Activated T-cell treated with anti-CD3 and anti-CD28 coated beads, Interleukin-2, amount 50 U/mL, for 24 hours (primary cell): Measurements from ENCODE around the gene TLK2.
A peak's percentile ranks its signal among the peaks of the same experiment; 100 is the strongest.

Experiments
- DNase-seq: peaks from one replicate; pipeline ENCODE4 v3.0.0-alpha.2; 2020
- H3K27ac Mint-ChIP-seq: 2 replicates; pipeline ENCODE4 v1.8.0; 2020; ENCODE audit warnings: mild to moderate bottlenecking, mixed read lengths
- H3K27me3 Mint-ChIP-seq: 2 replicates; pipeline ENCODE4 v1.8.0; 2020; ENCODE audit warnings: mixed read lengths
- H3K36me3 Mint-ChIP-seq: 2 replicates; pipeline ENCODE4 v1.8.0; 2020; ENCODE audit warnings: low read depth, mixed read lengths
- H3K4me1 Mint-ChIP-seq: 2 replicates; pipeline ENCODE4 v1.8.0; 2020; ENCODE audit warnings: low read depth, mixed read lengths
- H3K4me3 Mint-ChIP-seq: 2 replicates; pipeline ENCODE4 v1.8.0; 2020; ENCODE audit warnings: mild to moderate bottlenecking, moderate library complexity, mixed read lengths
- H3K9me3 Mint-ChIP-seq: 2 replicates; pipeline ENCODE4 v1.8.0; 2020; ENCODE audit warnings: mixed read lengths

Gene TLK2

GRCh38 chr17:62652251-62653001, 173.8 kb downstream of the TLK2 start:
- Mint-ChIP-seq H3K27me3 (peaks cover 68% of the 10 kb centered on the region), H3K4me3 (peak overlapping the region; percentile 76), H3K4me1 (peaks cover 26% of the 10 kb centered on the region), H3K9me3 (no peaks in the 10 kb centered on the region), H3K27ac (peak overlapping the region; percentile 84), H3K36me3 (no peaks in the 10 kb centered on the region)
- DNase-seq: peak; percentile 60

DNA sequence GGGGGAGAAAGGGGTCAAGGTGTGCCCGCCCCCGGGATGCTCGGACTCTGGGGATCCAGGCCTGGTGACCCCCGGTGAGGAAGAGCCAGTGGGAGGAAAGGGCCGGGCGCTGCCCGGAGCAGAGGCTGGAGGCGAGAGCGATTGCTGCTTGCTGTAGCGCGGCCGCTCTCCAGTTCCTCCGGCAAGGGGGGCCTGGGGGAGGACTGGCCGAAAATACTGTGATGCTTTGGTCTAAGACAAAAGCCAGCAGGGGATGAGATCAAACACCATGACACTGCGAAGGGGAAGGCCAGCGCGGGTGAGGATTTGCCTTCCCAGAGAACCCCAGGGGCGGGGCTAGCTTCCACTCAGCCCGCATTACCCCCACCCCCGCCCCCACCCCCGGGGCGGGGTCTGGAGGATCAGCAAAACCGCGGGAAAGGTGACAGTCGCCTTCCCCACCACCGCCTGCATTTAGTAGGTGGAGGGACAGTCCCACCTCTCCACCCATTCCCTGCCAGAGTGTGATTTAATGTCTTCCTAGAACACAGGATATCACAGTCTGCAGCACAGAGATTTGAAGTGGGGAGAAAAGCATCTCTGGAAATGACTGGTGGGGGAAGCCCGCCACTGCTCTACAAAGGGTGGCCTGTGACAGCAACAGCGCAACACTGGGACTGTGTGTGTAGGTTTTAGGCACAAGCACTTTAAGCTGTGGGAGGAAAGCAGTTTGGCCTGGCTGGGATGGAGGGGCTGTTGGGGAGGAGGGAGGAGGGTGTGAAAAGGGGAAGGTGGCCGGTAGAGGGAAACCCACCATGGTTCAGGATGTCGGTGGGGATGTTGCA, 174.6 kb downstream of the TLK2 start:
- Mint-ChIP-seq H3K27ac (peak overlapping the region; percentile 80), H3K9me3 (no peaks in the 10 kb centered on the region), H3K4me3 (peak overlapping the region; percentile 76), H3K27me3 (peaks cover 72% of the 10 kb centered on the region), H3K4me1 (peaks cover 26% of the 10 kb centered on the region), H3K36me3 (no peaks in the 10 kb centered on the region)
- DNase-seq: peak; percentile 94

GRCh38 chr17:62653826-62654761, 175.5 kb downstream of the TLK2 start:
- Mint-ChIP-seq H3K4me1 (peaks cover 26% of the 10 kb centered on the region), H3K4me3 (peak overlapping the region; percentile 76), H3K27me3 (peaks cover 70% of the 10 kb centered on the region), H3K36me3 (no peaks in the 10 kb centered on the region), H3K27ac (peak overlapping the region; percentile 67), H3K9me3 (no peaks in the 10 kb centered on the region)
- no peak for DNase-seq

DNA sequence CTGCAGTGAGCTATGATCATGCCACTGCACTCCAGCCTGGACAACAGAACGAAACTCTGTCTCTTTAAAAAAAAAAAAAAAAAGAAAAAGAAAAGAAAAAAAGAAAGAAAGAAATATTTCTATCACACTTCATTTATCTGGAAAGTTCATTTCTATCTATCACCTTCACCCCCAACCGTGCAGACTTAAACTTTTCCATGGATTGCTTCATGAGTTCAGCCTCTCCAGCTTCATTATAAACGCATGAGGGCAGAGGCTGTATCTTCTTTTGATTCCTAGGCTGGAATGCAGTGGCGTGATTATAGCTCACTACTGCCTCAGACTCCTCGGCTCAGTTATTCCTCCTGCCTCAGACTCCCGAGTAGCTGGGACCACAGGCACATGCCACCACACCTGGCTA, 177.0 kb downstream of the TLK2 start:
- H3K9me3 Mint-ChIP-seq: peaks cover 7% of the 10 kb centered on the region
- no peak overlapping the region for H3K27ac Mint-ChIP-seq
- peaks cover 68% of the 10 kb centered on the region for H3K27me3 Mint-ChIP-seq
- no peak overlapping the region for H3K4me3 Mint-ChIP-seq
- no peaks in the 10 kb centered on the region for H3K36me3 Mint-ChIP-seq
- peaks cover 26% of the 10 kb centered on the region for H3K4me1 Mint-ChIP-seq
- DNase-seq: no peak

DNA sequence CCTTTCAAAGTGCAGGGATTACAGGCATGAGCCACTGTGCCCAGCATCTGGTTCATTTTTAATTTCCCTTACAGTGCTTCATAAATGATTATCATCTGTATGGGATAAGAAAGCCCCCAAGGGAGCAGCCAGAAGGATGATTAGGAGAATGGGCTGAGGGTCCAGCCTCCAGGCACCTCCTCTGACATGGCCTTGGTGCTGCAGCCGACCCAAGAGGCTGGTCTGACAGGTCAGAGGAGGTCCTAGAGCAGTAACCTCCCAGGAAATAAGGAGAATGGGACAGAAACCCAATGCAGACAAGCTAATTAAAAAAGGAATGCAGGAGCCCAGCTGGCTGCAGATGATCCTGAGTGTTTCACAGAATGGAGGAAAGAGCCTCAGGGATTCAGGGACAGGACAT, 177.8 kb downstream of the TLK2 start:
- peaks cover 63% of the 10 kb centered on the region for H3K27me3 Mint-ChIP-seq
- no peak overlapping the region for H3K4me3 Mint-ChIP-seq
- DNase-seq: no peak
- H3K36me3 Mint-ChIP-seq: no peaks in the 10 kb centered on the region
- H3K9me3 Mint-ChIP-seq: peaks cover 12% of the 10 kb centered on the region
- H3K4me1 Mint-ChIP-seq: peaks cover 26% of the 10 kb centered on the region
- no peak overlapping the region for H3K27ac Mint-ChIP-seq

GRCh38 chr17:62657145-62657665, 178.6 kb downstream of the TLK2 start:
- no peak for DNase-seq
- peaks cover 13% of the 10 kb centered on the region for H3K9me3 Mint-ChIP-seq
- H3K4me3 Mint-ChIP-seq: no peak overlapping the region
- H3K27ac Mint-ChIP-seq: no peak overlapping the region
- peaks cover 56% of the 10 kb centered on the region for H3K27me3 Mint-ChIP-seq
- no peaks in the 10 kb centered on the region for H3K36me3 Mint-ChIP-seq
- peaks cover 20% of the 10 kb centered on the region for H3K4me1 Mint-ChIP-seq

- peaks cover 16% of the 10 kb centered on the region for H3K4me1 Mint-ChIP-seq
- no peaks in the 10 kb centered on the region for H3K36me3 Mint-ChIP-seq
- DNase-seq: no peak
- no peak overlapping the region for H3K4me3 Mint-ChIP-seq
- peaks cover 55% of the 10 kb centered on the region for H3K27me3 Mint-ChIP-seq
- H3K9me3 Mint-ChIP-seq: peaks cover 13% of the 10 kb centered on the region
- H3K27ac Mint-ChIP-seq: no peak overlapping the region
Measured at GRCh38 chr17:62657690-62658089, 179.1 kb downstream of the TLK2 start.

DNA sequence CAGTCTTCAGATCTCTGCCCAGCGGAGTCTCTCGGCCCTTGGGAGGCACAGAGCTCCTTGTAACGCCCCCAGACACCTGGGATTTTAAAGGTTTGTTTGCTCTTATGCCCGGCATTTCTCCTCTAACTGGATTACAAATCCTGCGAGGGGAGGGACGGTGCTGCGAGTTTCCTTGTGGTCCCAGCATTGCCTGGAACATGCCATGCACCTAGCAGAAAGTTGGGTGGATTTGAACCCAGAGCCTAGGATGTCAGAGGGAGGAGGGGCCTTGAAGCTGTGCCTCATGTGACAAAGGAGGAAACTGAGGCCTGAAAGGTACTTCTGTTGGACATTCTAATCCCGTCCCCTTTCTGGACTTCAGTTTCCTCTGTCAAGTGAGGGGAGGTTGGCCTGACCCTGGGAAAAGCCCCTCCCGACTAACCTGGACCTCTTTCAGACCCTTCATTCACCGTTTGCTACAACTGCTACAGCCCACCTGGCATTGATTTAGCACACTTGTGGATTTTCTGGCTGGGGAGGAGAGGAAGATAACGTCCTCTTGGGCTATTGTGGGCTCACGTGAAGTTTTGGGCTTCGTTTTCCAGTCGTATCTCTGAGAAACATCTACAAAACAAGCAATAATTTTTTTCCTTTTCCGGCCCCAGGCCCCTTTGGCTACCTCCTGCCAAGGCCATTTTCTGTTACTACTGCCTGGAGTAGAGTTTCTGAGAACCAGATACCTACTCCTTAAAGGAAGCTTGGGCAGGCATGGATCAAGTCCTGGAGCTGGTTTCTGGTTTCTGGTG, 179.7 kb downstream of the TLK2 start:
- Mint-ChIP-seq H3K36me3 (no peaks in the 10 kb centered on the region), H3K4me3 (no peak overlapping the region), H3K4me1 (peaks cover 11% of the 10 kb centered on the region), H3K27ac (no peak overlapping the region), H3K27me3 (peaks cover 55% of the 10 kb centered on the region), H3K9me3 (peaks cover 13% of the 10 kb centered on the region)
- DNase-seq: no peak

DNA sequence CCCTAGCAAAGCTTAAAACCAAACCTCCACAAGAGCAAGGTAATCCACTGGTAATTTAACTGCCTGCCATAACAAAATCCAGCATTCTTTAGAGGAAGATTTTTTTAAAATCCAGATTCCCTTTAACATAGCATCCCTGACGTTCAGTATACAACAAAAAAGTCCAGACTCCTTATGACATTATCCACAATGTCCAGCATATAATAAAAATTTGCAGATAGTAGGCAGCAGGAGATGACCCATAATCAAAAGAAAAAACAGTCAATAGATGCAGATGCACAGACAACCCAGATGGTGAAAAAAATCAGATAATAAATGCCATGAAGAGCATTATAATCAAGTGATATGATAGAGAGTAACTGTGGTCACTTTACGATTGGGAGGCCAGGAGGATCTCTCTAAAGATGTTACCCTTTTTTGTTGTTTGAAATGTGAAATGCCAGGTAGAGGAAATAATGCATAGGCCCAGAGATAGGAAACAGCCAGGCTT, 182.0 kb downstream of the TLK2 start:
- DNase-seq: no peak
- no peaks in the 10 kb centered on the region for H3K36me3 Mint-ChIP-seq
- peaks cover 13% of the 10 kb centered on the region for H3K9me3 Mint-ChIP-seq
- H3K4me1 Mint-ChIP-seq: no peaks in the 10 kb centered on the region
- no peak overlapping the region for H3K4me3 Mint-ChIP-seq
- H3K27ac Mint-ChIP-seq: no peak overlapping the region
- H3K27me3 Mint-ChIP-seq: peaks cover 48% of the 10 kb centered on the region

DNA sequence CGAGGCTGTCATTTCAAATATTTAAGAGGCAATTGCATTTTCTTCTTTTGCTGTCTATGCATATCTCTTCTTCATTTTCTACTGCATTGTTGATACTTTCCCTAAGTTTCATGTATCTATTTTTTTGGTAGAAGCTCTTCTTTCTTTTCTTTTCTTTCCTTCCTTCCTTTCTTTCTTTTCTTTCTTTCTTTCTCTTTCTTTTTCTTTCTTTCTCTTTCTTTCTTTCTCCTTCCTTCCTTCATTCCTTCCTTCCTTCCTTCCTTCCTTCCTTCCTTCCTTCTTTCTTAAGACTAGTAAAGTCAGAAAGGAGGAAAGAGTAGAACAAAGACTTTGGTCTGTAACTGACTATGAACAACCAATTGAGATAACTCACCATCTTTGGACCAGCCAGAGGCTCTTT, 182.7 kb downstream of the TLK2 start:
- Mint-ChIP-seq H3K27me3 (peaks cover 41% of the 10 kb centered on the region), H3K4me3 (no peak overlapping the region), H3K9me3 (peaks cover 13% of the 10 kb centered on the region), H3K36me3 (no peaks in the 10 kb centered on the region), H3K4me1 (no peaks in the 10 kb centered on the region), H3K27ac (no peak overlapping the region)
- DNase-seq: no peak

- Mint-ChIP-seq H3K27me3 (peaks cover 29% of the 10 kb centered on the region), H3K9me3 (peaks cover 13% of the 10 kb centered on the region), H3K36me3 (no peaks in the 10 kb centered on the region), H3K4me1 (peaks cover 3% of the 10 kb centered on the region), H3K27ac (no peak overlapping the region), H3K4me3 (no peak overlapping the region)
- no peak for DNase-seq
Measured at GRCh38 chr17:62662855-62663254, 184.2 kb downstream of the TLK2 start.
